ENCODE data around the gene EBF4. TPM values are rescaled to one million over a fixed set of nuclear protein-coding genes. Genes with fewer than 3 reads are reported as not detected.

Gene EBF4
- total RNA-seq, 6 experiments from 2014 or later, result 2.8 to 16.6 (median 6.2) TPM

GRCh38 chr20:2655331-2656116 lies 37.1 kb upstream of the EBF4 start:
- Histone ChIP-seq H3K27me3 (no peaks in the 10 kb centered on the region), H3K4me3 (no peak overlapping the region), H3K27ac (no peak overlapping the region), H3K36me3 (peaks cover 9 to 65% (median 37%) of the 10 kb centered on the region in 4 donors), H3K4me1 (peaks cover 0 to 17% (median 5%) of the 10 kb centered on the region in 4 donors), H3K9me3 (no peaks in the 10 kb centered on the region)
- WGBS (ENCODE audit: insufficient coverage, low coverage, low lambda C conversion rate, missing lambda C conversion rate), result 100% methylated on average over 2 of the region's 17 CpGs
- TF ChIP-seq CTCF (IDR thresholded peaks at IDR 0.05) (no peak), POLR2A (IDR thresholded peaks at IDR 0.05) (no peak)
- intact Hi-C loops (cut with DNase I), result no loop called here
- DNase-seq, result no peak
- ATAC-seq, result no peak

GRCh38 chr20:2656471-2657117 lies 36.0 kb upstream of the EBF4 start:
- TF ChIP-seq POLR2A (IDR thresholded peaks at IDR 0.05) (no peak), CTCF (IDR thresholded peaks at IDR 0.05) (no peak)
- H3K4me3 ChIP-seq, result no peak overlapping the region
- intact Hi-C loops (cut with DNase I), result no loop called here
- H3K36me3 ChIP-seq, result peaks cover 9 to 74% (median 40%) of the 10 kb centered on the region in 4 donors
- ATAC-seq (no peak), DNase-seq (no peak)
- no peak overlapping the region for H3K27ac ChIP-seq
- WGBS (ENCODE audit: insufficient coverage, low coverage, low lambda C conversion rate, missing lambda C conversion rate), result 65% methylated on average over 12 of the region's 12 CpGs
- H3K27me3 ChIP-seq, result no peaks in the 10 kb centered on the region
- H3K9me3 ChIP-seq, result no peaks in the 10 kb centered on the region
- peaks cover 0 to 12% (median 5%) of the 10 kb centered on the region in 4 donors for H3K4me1 ChIP-seq

- H3K4me1 ChIP-seq, result peaks cover 0 to 11% (median 5%) of the 10 kb centered on the region in 4 donors
- no peaks in the 10 kb centered on the region for H3K9me3 ChIP-seq
- H3K36me3 ChIP-seq, result peaks cover 9 to 81% (median 44%) of the 10 kb centered on the region in 4 donors
- DNase-seq, result no peak
- no peak overlapping the region for H3K4me3 ChIP-seq
- no peak overlapping the region for H3K27ac ChIP-seq
- intact Hi-C loops (cut with DNase I), result no loop called here
- WGBS (ENCODE audit: insufficient coverage, low coverage, low lambda C conversion rate, missing lambda C conversion rate), result no CpG with 5 or more reads among the region's 5 CpGs
- no peaks in the 10 kb centered on the region for H3K27me3 ChIP-seq
- ATAC-seq, result no peak
- no peak for TF ChIP-seq POLR2A (IDR thresholded peaks at IDR 0.05)
- TF ChIP-seq CTCF (IDR thresholded peaks at IDR 0.05), result no peak
Measured at GRCh38 chr20:2657241-2657640, 35.3 kb upstream of the EBF4 start.

GRCh38 chr20:2657674-2658073 lies 34.9 kb upstream of the EBF4 start:
- no peaks in the 10 kb centered on the region for H3K27me3 ChIP-seq
- H3K27ac ChIP-seq, result no peak overlapping the region
- H3K36me3 ChIP-seq, result peaks cover 9 to 83% (median 44%) of the 10 kb centered on the region in 4 donors
- ATAC-seq, result no peak
- no peaks in the 10 kb centered on the region for H3K9me3 ChIP-seq
- intact Hi-C loops (cut with DNase I), result no loop called here
- no peak for TF ChIP-seq CTCF (IDR thresholded peaks at IDR 0.05)
- no peak for TF ChIP-seq POLR2A (IDR thresholded peaks at IDR 0.05)
- peaks cover 0 to 11% (median 5%) of the 10 kb centered on the region in 4 donors for H3K4me1 ChIP-seq
- WGBS (ENCODE audit: insufficient coverage, low coverage, low lambda C conversion rate, missing lambda C conversion rate), result 92% methylated on average over 5 of the region's 5 CpGs
- no peak overlapping the region for H3K4me3 ChIP-seq
- no peak for DNase-seq

Measured in right lobe of liver (tissue), 6 donors.